EH (cell line): ENCODE results near the gene DLD.
"Not testable (repeated sequence)": the region's sequence is repeated elsewhere in the genome, so short reads cannot be mapped to it uniquely, and the experiment has no call there.

Source experiments
- DNase-seq: peaks from one replicate; pipeline ENCODE4 v3.0.0-alpha.2; 2015; ENCODE audit warnings: low read depth

DLD gene

GRCh38 chr7:107944411-107945169 is 53.6 kb downstream of the DLD start:
- no peak for DNase-seq

GRCh38 chr7:107945332-107945731 is 54.3 kb downstream of the DLD start:
- no peak for DNase-seq

- DNase-seq, result peak; percentile 50
These were observed 55.5 kb downstream of the DLD start for GRCh38 chr7:107946451-107946850.

- peak; percentile 28 for DNase-seq
These were observed 55.9 kb downstream of the DLD start for GRCh38 chr7:107946881-107947280.

- peak; percentile 98 for DNase-seq
These were observed 57.9 kb downstream of the DLD start for GRCh38 chr7:107948645-107949442.

- DNase-seq, result no peak
These were observed 58.5 kb downstream of the DLD start for GRCh38 chr7:107949443-107949935.

GRCh38 chr7:107951172-107951787 is 60.3 kb downstream of the DLD start:
- no peak for DNase-seq

GRCh38 chr7:107951896-107952295 is 60.9 kb downstream of the DLD start:
- no peak for DNase-seq

GRCh38 chr7:107953265-107953923 is 62.4 kb downstream of the DLD start:
- DNase-seq, result no peak

- peak; percentile 69 for DNase-seq
These were observed 62.9 kb downstream of the DLD start for GRCh38 chr7:107953924-107954303.

- DNase-seq, result no peak
These were observed 64.4 kb downstream of the DLD start for GRCh38 chr7:107955394-107955793.

- DNase-seq, result not testable (repeated sequence)
These were observed 66.0 kb downstream of the DLD start for GRCh38 chr7:107956950-107957349.

- no peak for DNase-seq
These were observed 66.5 kb downstream of the DLD start for GRCh38 chr7:107957436-107957835.

- peak; percentile 94 for DNase-seq
These were observed 68.0 kb downstream of the DLD start for GRCh38 chr7:107958764-107959526.

GRCh38 chr7:107959527-107959898 is 68.5 kb downstream of the DLD start:
- no peak for DNase-seq

- DNase-seq, result no peak
These were observed 69.3 kb downstream of the DLD start for GRCh38 chr7:107960272-107960671.

- no peak for DNase-seq
These were observed 70.4 kb downstream of the DLD start for GRCh38 chr7:107961405-107961804.

GRCh38 chr7:107962817-107963216 is 71.8 kb downstream of the DLD start:
- DNase-seq, result no peak

- no peak for DNase-seq
These were observed 73.5 kb downstream of the DLD start for GRCh38 chr7:107964510-107964909.

- peak; percentile 95 for DNase-seq
These were observed 75.7 kb downstream of the DLD start for GRCh38 chr7:107966711-107967110.

- no peak for DNase-seq
These were observed 76.4 kb downstream of the DLD start for GRCh38 chr7:107967420-107967819.

- no peak for DNase-seq
These were observed 77.5 kb downstream of the DLD start for GRCh38 chr7:107968449-107968848.
